Measurements from ENCODE around the gene TMEM175.
A peak's percentile ranks its signal among the peaks of the same experiment; 100 is the strongest.
"Not testable (repeated sequence)": the region's sequence is repeated elsewhere in the genome, so short reads cannot be mapped to it uniquely, and the experiment has no call there.

TMEM175 gene

GRCh38 chr4:918591-918990 lies 13.7 kb upstream of the TMEM175 start:
- DNase-seq: not testable (repeated sequence)

GRCh38 chr4:919004-919680 lies 13.1 kb upstream of the TMEM175 start:
- not testable (repeated sequence) for DNase-seq

GRCh38 chr4:921830-922331 lies 10.4 kb upstream of the TMEM175 start:
- no peak for DNase-seq

- DNase-seq: peak; percentile 48
Measured at GRCh38 chr4:924107-925096, 7.9 kb upstream of the TMEM175 start.

GRCh38 chr4:925171-925570 lies 7.1 kb upstream of the TMEM175 start:
- no peak for DNase-seq

- no peak for DNase-seq
Measured at GRCh38 chr4:925771-926500, 6.3 kb upstream of the TMEM175 start.

- DNase-seq: no peak
Measured at GRCh38 chr4:926538-926937, 5.7 kb upstream of the TMEM175 start.

GRCh38 chr4:927566-927965 lies 4.7 kb upstream of the TMEM175 start:
- not testable (repeated sequence) for DNase-seq

GRCh38 chr4:929096-929765 lies 3.0 kb upstream of the TMEM175 start:
- no peak for DNase-seq

- no peak for DNase-seq
Measured at GRCh38 chr4:930028-930551, 2.2 kb upstream of the TMEM175 start.

- no peak for DNase-seq
Measured at GRCh38 chr4:930827-931193, 1.4 kb upstream of the TMEM175 start.

- peak; percentile 53 for DNase-seq
Measured at GRCh38 chr4:931194-931959, 883 bp upstream of the TMEM175 start.

- DNase-seq: no peak
Measured at GRCh38 chr4:932713-933070, 432 bp downstream of the TMEM175 start.

GRCh38 chr4:939508-939907 lies 7.2 kb downstream of the TMEM175 start:
- DNase-seq: not testable (repeated sequence)

- DNase-seq: no peak
Measured at GRCh38 chr4:945274-946102, 13.2 kb downstream of the TMEM175 start.

GRCh38 chr4:946103-946450 lies 13.8 kb downstream of the TMEM175 start:
- DNase-seq: no peak

GRCh38 chr4:946517-947471 lies 14.5 kb downstream of the TMEM175 start:
- no peak for DNase-seq

- no peak for DNase-seq
Measured at GRCh38 chr4:947491-947971, 15.3 kb downstream of the TMEM175 start.
